GM18858 (cell line): ENCODE results near the gene PHIP.
"Not testable (repeated sequence)": the region's sequence is repeated elsewhere in the genome, so short reads cannot be mapped to it uniquely, and the experiment has no call there.

ENCODE experiments used
- ATAC-seq: cut with Tn5 transposase; IDR thresholded peaks from one replicate; pipeline ENCODE4 v1.9.1; 2021; ENCODE audit not compliant: unreplicated experiment

Gene PHIP

DNA sequence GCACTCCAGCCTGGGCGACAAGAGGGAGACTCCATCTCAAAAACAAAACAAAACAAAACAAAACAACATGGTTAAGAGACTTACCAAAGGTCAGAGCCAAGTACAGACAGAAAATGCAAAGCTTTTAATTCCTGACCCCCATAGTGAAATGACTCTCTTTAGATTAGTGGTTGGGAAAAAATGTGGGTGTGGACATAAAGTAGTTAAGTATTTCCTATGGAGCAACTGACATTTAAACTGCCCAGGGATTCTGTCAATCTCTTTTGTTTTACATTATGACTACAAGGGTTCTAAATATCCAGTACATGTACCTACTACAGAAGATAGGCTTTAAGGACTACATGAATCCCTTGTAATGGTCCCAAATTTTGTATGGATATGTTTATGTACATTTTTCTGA lies 135.6 kb downstream of the PHIP start:
- no peak for ATAC-seq

DNA sequence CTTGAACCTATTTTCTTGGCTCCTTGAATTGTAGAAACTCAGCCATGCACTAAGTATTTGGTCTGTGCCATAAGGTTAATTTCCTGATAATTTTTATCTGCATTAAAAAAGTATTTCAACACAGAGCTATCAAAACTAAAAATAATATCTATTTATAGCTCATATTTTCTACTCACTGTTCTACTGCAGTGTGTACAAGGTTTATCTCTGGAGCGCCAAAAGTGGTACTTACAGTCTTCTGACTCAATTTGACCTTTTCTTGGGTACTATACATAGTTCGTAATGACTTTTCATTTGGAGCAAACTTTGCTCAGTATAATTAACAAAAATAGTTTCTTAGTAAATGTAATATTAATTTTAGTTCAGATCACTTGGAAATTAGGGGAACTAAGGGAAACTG lies 141.5 kb downstream of the PHIP start:
- ATAC-seq = no peak

DNA sequence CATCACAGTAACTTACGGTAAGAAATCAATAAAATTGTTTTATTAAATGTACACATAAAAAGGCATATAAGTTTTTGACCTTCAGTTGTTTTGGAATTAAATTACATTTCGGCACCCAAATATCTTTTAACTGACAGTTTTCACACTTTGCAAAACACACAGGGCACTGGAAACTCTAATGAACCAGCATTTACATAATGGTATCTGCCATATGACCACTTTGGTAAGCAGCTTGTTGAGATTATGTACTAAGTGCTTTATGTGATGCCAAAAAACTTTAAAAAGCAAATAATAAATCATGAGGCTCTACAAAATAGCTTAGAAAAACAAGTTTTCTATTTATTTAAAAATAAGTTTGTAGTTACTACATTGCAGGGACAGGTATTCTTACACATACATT lies 142.5 kb downstream of the PHIP start:
- ATAC-seq = no peak

DNA sequence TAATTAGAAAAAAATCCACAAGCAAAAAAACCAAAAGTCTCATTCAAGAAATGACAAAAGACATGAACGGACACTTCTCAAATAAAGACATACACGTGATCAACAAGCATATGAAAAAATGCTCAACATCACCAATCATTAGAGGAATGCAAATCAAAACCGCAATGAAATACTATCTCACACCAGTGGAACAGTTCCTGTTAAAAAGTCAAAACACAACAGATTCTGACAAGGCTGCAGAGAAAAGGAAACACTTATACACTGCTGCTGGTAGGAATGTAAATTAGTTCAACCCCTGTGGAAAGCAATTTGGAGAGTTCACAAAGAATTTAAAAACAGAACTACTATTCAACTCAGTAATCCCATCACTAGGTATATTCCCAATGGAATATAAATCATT lies 152.7 kb downstream of the PHIP start:
- no peak for ATAC-seq

DNA sequence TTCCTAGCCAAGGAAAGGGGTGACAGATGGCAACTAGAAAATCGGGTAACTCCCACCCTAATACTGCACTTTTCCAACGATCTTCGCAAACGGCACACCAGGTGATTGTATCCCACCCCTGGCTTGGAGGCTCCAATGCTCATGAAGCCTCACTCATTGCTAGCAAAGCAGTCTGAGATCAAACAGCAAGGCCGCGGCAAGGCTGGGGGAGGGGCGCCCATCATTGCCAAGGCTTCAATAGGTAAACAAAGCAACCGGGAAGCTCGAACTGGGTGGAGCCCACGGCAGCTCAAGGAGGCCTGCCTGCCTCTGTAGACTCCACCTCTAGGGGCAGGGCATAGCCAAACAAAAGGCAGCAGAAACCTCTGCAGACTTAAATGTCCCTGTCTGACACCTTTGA lies 156.9 kb downstream of the PHIP start:
- not testable (repeated sequence) for ATAC-seq

DNA sequence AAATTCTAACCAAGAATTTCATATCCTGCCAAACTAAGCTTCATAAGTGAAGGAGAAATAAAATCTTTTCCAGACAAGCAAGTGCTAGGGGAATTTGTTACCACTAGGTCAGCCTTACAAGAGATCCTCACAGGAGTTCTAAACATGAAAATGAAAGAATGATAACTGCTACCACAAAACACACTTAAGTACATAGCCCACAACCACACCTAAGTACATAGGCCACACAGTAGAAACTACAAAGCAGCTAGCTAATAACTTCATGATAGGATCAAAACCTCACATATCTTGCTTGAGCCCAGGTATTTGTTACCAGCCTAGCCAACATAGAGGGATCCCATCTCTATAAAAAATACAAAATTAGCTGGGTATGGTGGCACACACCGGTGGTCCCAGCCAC lies 160.3 kb downstream of the PHIP start:
- ATAC-seq = no peak

DNA sequence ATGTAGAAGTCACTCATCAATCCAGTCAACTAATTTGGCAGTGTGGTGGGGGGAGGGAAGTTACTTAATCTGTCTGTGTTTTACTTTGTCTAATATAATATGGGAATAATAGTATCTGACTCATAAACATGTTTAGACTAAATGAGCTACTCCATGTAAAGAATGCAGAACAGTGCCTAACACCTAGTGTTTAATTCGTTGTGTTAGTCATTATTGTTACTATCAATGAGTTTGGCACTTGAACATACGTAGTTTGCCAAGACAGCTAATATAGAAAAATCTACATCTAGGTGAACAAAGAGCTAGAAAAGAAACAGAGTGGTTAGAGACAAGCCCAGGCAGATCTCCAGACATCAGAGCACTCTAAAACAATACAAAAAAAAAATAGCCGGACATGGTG lies 161.6 kb downstream of the PHIP start:
- ATAC-seq = no peak

DNA sequence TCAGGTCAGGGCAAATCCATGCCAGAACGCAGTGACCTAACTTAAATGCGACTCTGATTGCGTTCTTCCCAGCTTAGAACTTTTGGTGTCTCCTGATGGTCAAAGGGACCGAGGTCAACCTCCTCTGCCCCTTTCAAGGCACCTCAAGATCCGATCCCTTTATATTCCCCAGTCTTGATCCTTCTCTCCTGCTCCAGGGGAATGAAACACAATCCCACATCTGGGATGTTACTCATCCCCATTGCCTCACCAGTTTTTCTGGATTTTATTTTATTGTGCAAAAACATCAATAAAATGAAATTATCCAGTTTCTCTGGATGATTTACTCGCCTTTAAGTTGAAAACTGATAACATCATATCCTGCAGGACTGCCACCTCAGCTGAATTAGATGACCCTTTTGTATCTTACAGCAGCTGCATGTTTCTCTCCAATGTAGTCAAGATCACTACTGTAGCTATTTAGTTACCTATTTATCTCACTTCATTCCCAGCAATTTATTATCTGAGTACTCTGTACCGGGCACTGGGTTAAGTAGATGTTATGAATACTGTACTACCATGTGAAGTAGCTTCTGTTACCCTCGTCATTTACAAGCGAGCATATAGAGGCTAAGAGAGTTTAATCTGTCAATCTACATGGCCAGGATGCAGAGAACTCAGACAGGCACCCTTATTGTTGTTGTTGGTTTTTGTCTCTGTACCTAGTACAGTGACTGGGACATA lies 166.7 kb downstream of the PHIP start:
- ATAC-seq = no peak

DNA sequence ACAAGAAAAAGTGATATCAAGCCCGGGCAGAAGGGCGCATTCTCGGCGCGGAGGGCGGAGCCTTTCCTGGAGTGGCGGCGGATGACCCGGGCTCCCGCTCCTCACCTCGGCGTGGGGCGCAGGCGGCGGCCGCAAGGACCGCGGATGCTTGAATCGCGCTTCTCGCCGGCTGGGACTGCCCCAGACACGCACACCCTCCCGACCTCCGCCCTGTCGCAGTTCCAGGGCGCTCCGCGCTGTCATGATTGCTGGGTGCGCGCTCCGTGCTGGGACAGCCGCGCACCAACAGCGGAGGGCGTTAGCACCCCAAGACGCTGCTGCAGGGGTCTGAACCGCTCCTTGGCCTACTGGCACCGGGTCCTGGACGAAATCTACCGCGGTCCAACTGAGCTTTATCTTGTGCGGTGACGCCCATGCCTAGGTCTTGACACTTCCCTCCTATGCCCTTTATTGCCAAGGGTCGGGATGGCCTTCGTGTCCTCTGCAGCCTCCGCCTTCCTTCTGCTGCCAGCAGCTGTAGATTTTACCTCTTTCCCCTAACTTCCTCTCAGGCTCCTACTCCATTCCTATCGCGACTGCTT lies 167.4 kb downstream of the PHIP start:
- ATAC-seq = no peak

DNA sequence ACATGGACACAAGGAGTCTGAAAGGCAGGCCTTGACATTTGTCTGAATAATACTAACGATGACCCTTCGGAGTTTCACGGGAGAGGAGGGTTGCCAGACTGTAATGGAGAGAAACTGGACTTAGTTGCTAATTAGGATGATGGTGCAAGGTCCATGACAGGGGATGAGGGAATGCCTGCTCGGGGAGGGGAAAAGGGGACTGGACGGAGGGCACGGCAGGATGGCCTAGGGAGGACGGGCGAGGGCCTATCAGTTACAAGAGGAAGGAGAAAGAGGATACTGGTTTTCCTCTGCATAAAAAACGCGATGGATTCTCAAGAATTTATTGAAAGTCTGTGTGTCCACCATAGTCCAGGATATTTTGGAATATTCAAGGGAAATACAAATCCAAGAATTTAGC lies 168.0 kb downstream of the PHIP start:
- no peak for ATAC-seq

DNA sequence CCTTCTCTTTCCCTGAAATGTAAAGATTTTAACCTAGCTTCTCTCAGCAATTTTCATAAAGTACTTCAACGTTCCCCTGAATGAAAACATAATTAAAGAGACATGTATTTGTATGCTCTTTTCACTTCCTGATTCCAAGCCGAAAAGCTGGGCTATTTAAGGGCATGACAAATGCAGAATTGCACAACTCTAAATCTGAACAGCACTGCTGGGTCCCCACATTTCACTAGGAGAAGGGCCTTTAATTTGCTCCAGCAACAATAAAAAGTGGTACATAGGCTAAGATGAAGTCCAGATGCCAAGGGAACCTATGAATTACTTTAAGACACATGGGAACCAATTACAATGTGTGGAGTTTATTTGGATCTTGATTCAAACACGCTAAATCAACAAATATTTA lies 168.7 kb downstream of the PHIP start:
- peak; percentile 44 for ATAC-seq

DNA sequence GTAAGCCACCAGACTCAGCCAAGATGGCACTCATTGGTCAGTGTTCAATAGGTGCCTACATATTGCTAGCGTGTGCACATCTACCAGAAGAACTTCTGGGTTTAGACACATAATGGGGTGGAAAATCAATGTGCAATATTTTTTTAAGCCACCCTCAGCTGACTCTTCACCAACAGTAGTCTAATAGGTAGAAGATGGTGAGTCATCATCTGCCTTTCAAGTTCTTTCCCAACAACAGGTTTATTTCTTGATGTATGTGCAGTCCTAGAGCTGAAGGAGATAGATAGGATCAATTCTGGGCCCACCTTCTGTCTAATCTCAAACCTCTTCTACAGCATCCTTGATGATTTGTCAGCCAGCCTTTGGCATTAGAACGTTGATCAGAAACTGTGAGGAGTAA lies 169.4 kb downstream of the PHIP start:
- ATAC-seq = no peak

DNA sequence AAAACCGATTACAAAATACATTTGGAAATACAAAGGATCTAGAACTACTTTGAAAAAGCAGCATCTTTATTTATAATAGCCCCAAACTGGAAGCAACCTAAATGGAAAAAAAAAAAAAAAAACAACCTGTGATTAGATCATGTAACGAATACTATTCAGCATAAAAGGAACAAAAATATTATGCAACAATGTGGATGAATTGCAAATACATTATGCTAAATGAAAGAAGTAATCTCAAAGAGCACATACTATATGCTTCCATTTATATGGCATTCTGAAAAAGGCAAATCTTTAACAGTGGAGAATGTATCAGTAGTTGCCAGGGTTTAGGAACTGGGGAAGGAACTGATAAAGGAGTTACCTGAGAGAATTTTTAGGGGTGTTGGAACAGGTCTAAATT lies 181.8 kb downstream of the PHIP start:
- no peak for ATAC-seq

DNA sequence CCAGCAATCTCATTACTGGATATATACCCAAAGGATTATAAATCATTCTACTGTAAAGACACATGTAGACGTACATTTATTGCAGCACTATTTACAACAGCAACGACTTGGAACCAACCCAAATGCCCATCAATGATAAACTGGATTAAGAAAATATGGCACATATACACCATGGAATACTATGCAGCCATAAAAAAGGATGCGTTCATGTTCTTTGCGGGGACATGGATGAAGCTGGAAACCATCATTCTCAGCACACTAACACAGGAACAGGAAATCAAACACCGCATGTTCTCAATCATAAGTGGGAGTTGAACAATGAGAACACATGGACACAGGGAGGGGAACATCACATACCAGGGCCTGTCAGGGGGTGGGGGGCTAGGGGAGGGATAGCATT lies 188.2 kb downstream of the PHIP start:
- ATAC-seq = not testable (repeated sequence)
